Daoy (cell line): Measurements from ENCODE around the gene TMEM219. TPM values are rescaled to one million over a fixed set of nuclear protein-coding genes. Genes with fewer than 3 reads are reported as not detected.
"Not testable (repeated sequence)": the region's sequence is repeated elsewhere in the genome, so short reads cannot be mapped to it uniquely, and the experiment has no call there.

Experiments
- DNase-seq: peaks from one replicate; pipeline ENCODE4 v3.0.0-alpha.2; 2015; ENCODE audit warnings: low read depth
- total RNA-seq: library from RNA; depleted of rRNA; stranded (reverse); fragments of >200 nt; shearing (Covaris generic); gene quantifications from 2 replicates; pipeline ENCODE4 v1.2.3, GENCODE V29; 2014; rRNA removed

TMEM219 gene, protein sequence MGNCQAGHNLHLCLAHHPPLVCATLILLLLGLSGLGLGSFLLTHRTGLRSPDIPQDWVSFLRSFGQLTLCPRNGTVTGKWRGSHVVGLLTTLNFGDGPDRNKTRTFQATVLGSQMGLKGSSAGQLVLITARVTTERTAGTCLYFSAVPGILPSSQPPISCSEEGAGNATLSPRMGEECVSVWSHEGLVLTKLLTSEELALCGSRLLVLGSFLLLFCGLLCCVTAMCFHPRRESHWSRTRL
- 39.8 and 41.9 TPM in 2 replicates for total RNA-seq

DNA sequence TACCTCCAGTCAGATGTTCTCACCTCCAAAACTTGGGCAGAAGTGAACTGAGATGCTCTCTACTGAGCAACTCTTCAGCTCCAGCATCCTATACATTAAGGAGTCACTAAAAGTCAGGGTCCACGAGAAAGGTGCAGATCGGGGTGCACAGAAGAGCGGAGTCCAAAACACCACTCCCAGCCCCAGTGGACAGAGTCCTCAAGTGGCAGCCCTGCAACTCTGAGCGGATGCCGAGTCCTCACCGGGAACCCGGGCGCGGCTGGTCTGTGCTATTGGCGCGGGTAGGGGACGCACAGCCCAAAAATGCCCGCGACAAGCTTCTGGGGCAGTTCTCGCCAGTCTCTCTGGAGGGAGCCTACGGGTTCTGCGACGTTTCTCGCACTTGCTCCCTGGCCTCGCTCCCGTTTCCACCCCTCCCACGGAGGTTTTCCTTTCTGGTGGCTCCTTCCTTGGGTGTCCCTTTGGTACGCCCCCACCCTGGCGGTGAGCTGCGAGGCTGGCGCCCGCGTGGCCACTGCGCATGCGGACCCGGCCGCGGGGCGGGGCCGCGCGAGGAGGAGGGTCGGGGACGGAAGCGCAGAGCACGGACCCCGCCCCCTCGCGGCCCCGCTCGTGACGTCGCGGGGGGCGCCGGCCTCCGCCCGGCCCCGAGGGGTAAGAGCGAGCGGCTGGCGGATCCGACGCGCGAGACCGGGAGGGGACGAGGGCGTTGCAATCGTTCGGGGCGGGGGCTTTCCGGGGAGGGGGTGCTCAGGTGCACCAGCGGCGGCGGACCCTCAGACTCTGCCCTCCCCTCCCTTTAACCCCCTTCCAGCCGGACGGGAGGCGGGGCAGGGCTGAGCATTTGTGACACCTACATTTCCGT lies at the start of gene TMEM219:
TSS of gene TMEM219 (plus strand) at position 601 of the 865 bp plus-strand sequence. CDS start 1,065 bp downstream, outside the sequence.
- DNase-seq = peak; percentile 90

- no peak for DNase-seq
These were observed 49.8 kb upstream of the TMEM219 start for GRCh38 chr16:29912087-29912486.

GRCh38 chr16:29913514-29913913 lies 48.4 kb upstream of the TMEM219 start:
- DNase-seq = no peak

DNA sequence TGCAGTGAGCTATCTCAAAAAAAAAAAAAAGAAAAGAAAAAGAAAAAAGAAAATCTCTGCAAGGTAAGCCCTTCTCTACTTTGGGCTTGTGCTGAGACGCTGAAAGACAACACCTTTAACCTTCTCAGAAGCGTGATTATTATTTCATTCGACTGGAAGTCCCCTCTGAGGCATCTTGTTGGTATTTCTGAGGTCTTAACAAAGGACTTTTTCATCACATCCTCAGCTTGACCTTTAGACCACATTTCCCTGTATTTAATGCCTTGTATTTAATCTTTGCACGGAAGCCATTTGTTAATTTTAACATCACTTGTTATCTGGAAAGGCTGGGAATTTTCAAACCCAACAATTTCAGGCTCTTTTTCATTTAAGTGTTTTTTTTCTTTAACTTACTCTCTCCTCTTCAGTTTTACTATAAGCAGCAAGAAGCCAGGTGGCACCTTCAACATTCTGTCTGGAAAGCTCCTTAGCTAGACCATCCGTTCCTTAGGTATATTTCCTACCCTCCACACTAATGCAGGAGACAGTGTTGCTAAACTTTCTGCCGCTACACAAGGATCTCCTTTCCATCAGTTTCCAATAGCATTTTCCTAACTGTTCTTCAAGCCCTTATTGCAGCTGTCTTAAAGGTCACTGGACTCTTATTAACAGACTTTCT lies 46.2 kb upstream of the TMEM219 start:
- peak; percentile 46 for DNase-seq

DNA sequence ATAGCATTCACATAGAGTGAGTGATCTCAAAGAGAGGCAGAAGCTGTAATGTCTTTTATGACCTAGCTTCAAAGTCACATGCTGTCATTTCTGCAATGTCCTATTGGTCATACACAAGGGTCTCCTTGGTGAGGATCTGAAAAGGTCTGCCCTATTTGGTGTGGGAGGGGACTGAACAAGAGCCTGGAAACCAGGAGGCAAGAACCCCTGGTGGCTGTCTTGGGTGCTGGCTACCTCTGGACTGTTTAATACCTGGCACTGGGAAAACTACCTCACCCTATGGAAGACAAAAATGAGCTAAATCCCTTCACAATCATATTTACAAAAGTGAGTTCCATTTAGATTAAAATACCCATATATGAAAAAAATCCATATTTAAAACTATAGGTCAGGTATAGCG lies 44.9 kb upstream of the TMEM219 start:
- no peak for DNase-seq

- no peak for DNase-seq
These were observed 41.4 kb upstream of the TMEM219 start for GRCh38 chr16:29920288-29921033.

DNA sequence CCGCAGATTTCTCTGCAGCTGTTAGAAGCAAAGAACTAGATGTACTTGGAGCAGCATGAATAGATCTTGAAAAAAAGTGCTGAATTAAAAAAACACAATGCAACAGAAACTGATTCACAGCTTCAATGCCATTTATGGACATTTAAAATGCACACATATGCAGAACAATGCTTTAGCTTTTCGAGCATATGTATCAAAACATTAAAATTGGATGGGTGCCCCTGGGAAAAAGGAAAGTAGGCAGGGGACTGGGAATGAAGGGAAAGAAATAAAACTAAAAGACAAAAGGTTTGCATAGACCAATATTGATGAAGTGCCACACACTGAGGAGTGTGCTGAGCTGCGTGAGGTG lies 40.9 kb upstream of the TMEM219 start:
- no peak for DNase-seq

DNA sequence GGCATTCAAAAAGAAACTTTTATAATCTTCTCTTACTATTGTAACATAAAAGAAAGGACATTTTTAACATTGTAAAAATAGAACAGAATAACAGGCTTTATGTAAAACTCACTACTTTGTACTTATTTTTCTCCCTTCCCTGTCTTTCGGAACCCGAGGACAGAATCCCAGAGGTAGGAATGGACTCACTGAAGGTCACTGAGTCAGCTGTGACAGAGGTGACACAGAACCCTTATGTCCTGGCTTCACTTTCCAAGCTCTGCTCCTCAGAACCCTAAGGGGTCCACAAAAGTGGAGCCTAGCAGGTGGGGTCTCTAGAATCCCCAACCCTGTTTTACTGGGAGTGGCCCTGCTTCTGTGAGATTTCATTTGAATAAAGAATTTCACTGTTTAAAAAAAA lies 39.6 kb upstream of the TMEM219 start:
- no peak for DNase-seq

GRCh38 chr16:29922986-29923501 lies 38.8 kb upstream of the TMEM219 start:
- no peak for DNase-seq

- no peak for DNase-seq
These were observed 36.6 kb upstream of the TMEM219 start for GRCh38 chr16:29925105-29925756.

- DNase-seq = peak; percentile 81
These were observed 35.8 kb upstream of the TMEM219 start, which contains the start of gene KCTD13 for GRCh38 chr16:29925781-29926710. Gene KCTD13 (minus strand): TSS chr16:29926226. CDS start chr16:29926033, 193 bp downstream.

DNA sequence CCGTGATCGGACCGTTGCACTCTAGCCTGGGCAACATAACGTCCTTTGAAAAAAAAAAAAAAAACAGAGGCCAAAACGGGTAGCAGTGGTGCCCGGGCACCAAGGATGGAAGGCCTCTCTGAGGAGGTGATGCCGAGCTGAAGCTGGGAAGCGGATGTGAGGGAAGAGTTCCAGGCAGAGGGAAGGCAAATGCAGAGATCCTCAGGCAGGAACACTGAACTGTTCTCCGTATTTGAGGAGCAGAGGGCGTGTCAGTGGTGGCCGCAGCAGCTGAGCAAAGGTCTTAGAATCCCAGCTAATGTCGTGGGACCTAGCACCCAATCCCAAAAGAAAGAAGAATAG lies 35.2 kb upstream of the TMEM219 start:
- peak; percentile 44 for DNase-seq

DNA sequence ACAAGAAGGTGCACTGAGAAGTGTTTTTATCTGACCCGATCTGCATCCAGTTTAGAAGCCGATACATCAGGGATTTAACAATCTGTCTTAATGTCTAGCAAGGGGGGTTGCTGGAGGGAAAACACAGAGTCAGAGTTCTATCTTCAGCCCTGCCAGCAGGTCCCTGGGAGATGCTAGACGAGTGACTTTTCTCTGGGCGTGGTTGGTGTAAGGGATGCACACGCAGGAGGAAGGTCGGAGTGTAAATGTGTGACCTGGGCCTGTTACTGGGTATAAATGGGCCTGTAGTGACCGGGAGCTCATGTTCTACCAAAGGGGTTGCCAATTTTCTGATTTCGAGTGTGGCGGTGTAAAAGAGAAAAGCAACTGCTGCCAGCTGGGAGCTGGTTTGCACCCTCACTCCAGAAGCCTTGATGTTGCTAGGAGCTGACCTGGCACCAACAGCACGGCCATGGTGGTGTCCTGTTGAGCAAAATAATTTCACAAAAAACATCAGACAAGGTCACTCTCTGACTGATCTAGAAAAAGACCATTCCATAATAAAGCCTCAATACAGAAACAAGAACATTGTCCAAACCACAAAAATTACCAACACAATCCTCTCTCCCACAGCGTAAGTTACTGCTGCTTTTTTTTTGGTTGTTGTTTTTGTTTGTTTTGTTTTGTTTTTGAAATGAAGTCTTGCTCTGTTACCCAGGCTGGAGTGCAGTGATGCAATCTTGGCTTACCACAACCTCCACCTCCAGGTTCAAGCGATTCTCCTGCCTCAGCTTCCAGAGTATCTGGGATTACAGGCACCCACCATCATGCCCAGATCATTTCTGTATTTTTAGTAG lies 34.6 kb upstream of the TMEM219 start:
- DNase-seq = no peak

DNA sequence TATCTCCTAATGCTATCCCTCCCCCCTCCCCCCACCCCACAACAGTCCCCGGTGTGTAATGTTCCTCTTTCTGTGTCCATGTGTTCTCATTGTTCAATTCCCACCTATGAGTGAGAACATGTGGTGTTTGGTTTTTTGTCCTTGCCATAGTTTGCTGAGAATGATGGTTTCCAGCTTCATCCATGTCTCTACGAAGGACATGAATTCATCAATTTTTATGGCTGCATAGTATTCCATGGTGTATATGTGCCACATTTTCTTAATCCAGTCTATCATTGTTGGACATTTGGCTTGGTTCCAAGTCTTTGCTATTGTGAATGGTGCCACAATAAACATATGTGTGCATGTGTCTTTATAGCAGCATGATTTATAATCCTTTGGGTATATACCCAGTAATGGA lies 30.1 kb upstream of the TMEM219 start:
- DNase-seq = not testable (repeated sequence)

GRCh38 chr16:29940656-29941055 lies 21.2 kb upstream of the TMEM219 start:
- no peak for DNase-seq

- peak; percentile 96 for DNase-seq
These were observed 17.8 kb upstream of the TMEM219 start for GRCh38 chr16:29943846-29944799.

- no peak for DNase-seq
These were observed 14.0 kb upstream of the TMEM219 start for GRCh38 chr16:29947897-29948296.
